ENCODE data around the gene EHD2.
"Not testable (repeated sequence)": the region's sequence is repeated elsewhere in the genome, so short reads cannot be mapped to it uniquely, and the experiment has no call there.

Gene EHD2

DNA sequence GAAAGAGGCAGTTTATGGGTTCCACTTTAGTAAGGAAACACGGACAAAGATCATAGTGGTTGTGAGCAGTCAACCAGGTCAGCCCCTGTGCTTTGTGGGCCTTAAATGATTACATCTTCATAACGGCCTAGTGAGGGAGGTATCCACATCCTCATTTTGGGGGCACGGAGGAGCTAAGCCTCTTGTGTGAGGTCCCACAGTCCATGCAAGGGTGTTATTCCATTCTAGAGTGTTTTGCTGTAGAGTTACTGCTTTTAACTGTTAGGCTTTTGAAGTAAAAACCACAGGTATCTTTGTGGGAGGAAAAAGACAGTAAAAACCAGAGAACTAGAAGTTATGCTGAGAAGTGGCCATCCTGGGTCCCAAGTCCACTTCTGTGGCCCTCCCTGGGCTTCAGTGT, 36.1 kb downstream of the EHD2 start:
- DNase-seq (ENCODE audit: low read depth in 2 of 2), result no peak

DNA sequence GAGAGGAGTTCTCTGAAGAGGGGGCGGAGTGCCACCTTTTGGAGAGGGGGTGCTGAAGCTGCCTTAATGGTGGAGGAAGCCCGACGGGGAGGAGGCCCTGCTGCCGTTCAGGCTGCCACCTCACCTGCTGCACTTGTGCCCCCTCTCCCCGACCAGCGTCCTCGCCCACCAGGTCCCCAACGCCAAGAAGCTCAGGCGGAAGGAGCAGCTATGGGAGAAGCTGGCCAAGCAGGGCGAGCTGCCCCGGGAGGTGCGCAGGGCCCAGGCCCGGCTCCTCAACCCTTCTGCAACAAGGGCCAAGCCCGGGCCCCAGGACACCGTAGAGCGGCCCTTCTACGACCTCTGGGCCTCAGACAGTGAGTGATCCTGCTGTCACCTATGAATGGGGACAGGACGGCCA, 37.5 kb downstream of the EHD2 start:
- DNase-seq (ENCODE audit: low read depth in 2 of 2), result no peak

- no peak for DNase-seq (ENCODE audit: low read depth in 2 of 2)
Observed at GRCh38 chr19:47752440-47753211, 39.4 kb downstream of the EHD2 start.

DNA sequence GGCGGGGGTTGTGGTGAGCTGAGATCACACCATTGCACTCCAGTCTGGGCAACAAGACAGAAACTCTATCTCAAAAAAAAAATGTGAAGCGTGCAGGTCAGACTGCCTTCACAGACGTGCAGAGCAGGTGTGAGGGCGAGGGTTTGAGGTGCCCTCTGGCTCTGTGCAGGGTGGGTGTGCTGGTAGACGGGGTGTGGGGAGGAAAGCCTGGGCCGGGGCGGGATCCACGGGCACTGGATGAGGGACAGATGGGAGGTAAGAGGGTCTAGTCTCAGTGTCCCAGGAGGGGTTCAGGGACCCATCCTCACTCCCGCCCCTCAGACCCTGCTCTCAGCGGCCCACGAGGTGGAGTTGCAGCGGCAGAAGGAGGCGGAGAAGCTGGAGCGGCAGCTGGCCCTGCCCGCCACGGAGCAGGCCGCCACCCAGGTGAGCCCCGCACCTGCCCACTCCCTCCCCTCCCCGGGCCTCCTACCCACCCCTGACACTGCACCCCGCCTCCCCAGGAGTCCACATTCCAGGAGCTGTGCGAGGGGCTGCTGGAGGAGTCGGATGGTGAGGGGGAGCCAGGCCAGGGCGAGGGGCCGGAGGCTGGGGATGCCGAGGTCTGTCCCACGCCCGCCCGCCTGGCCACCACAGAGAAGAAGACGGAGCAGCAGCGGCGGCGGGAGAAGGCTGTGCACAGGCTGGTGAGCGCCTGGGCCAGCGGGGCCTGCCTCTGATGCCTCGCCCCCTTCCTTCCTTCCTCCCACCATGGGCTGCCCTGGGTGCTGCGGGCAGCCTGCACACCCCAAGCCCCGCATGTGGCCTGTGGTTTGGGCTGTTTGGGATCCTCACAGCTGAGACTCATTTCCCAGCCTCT, 41.2 kb downstream of the EHD2 start:
- no peak for DNase-seq (ENCODE audit: low read depth in 2 of 2)

DNA sequence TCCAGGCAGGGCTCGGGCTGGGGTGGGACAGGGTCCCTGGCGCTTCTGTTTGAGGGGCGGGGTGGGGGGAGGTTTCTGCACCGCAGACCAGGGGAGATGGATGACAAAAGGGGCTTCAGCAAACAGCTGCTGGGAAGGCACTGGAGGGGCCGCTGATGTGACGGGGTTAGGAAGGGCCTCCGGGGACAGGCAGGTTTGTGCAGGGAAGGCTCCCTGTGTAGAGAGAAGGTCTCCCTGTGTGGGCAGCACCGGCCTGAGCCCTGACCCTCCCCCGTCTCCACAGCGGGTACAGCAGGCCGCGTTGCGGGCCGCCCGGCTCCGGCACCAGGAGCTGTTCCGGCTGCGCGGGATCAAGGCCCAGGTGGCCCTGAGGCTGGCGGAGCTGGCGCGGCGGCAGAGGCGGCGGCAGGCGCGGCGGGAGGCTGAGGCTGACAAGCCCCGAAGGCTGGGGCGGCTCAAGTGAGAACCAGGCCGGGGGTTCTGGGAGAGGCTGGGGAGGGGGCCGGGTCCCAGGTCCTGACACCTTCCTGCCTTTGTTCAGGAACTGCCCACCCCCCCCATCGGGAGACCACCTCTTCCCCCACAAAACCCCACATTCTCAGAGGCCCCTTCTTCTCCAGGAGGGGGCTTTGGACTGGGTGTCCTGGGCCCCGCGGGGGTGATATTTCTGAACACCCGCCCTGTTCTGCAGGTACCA, 42.0 kb downstream of the EHD2 start:
- DNase-seq (ENCODE audit: low read depth in 2 of 2), result no peak

DNA sequence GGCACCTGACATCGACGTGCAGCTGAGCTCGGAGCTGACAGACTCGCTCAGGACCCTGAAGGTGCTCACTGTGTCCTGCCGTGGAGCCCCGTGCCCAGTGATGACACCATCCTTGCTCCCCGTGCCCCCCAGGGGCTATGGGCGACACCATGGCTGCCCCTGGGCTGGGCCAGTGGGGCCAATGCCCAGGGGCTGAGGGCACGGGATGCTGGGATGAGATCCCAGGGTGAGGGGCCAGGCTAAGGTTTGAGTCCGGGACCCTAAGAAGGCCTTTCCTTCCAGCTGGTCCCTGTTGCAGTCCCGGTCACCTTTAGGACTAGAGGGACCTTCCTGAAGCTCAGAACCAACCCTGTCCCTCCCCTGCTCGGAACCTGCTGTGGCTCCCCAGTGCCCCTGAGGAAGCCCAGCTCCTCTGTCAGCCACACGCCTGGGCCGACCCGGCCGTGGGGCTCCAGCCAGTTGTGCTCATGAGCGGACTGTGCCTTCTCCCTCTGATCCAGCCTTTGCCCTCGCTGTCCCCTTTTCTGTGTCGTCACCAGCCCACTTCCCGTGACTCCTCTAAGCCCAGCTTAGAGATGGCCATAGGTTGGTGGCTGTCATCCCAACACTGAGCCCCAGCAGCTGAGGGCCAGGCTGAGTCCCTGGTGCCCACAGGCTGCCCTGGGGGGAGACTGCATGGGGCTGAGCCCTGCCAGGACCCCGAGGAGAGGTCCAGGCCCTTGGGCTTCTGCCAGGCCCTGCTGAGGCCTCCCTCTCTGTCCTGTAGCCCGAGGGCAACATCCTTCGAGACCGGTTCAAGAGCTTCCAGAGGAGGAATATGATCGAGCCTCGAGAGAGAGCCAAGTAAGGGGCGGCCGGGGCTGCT, 42.8 kb downstream of the EHD2 start:
- DNase-seq (ENCODE audit: low read depth in 2 of 2), result no peak

DNA sequence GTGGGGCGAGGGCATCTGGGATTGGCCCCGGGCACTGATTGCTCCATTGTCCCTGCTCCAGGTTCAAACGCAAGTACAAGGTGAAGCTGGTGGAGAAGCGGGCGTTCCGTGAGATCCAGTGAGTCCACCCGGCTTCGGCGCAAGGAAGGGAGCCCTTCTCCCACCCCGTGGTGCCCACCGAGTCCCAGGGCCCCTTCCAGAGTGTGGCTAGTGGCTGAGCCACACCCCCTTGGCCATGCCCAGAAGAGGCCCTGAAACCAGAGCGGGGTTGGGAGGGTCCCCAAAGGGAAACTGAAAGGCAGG, 43.4 kb downstream of the EHD2 start:
- no peak for DNase-seq (ENCODE audit: low read depth in 2 of 2)

- no peak for DNase-seq (ENCODE audit: low read depth in 2 of 2)
Observed at GRCh38 chr19:47756953-47757608, 43.9 kb downstream of the EHD2 start.

GRCh38 chr19:47757617-47758442, 44.6 kb downstream of the EHD2 start:
- DNase-seq (ENCODE audit: low read depth in 2 of 2), result no peak

DNA sequence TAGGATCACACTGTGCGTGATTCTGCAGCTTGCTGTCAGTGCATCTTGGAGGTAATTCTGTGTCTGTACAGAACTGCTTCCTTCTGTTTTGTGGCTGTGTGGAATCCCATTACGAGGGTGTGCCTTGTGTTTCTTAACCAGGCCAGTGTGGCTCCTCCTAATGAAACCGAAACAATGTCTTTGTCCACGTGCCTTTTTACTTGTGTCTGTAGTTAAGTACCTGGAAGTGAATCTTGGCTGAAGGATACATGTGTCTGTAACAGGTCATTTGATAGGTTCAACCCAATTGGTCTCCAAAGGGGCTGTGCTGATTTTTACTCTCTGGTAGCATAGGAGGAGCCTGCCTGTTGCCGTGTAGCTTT, 45.2 kb downstream of the EHD2 start:
- no peak for DNase-seq (ENCODE audit: low read depth in 2 of 2)

DNA sequence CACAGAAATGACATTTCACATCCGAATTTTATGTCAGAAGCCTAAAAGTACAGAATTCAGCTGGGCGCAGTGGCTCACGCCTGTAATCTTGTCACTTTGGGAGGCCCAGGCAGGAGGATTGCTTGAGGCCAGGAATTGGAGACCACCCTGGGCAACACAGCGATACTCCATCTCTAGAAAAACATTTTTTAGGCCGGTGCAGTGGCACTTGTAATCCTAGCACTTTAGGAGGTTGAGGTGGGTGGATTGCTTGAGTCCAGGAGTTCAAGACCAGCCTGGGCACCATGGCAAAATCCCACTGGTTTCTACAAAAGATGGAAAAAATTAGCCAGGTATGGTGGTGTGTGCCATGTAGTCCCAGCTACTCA, 47.4 kb downstream of the EHD2 start:
- no peak for DNase-seq (ENCODE audit: low read depth in 2 of 2)

- no peak for DNase-seq (ENCODE audit: low read depth in 2 of 2)
Observed at GRCh38 chr19:47761566-47761965, 48.3 kb downstream of the EHD2 start.

- no peak for DNase-seq (ENCODE audit: low read depth in 2 of 2)
Observed at GRCh38 chr19:47762151-47762550, 48.9 kb downstream of the EHD2 start.

DNA sequence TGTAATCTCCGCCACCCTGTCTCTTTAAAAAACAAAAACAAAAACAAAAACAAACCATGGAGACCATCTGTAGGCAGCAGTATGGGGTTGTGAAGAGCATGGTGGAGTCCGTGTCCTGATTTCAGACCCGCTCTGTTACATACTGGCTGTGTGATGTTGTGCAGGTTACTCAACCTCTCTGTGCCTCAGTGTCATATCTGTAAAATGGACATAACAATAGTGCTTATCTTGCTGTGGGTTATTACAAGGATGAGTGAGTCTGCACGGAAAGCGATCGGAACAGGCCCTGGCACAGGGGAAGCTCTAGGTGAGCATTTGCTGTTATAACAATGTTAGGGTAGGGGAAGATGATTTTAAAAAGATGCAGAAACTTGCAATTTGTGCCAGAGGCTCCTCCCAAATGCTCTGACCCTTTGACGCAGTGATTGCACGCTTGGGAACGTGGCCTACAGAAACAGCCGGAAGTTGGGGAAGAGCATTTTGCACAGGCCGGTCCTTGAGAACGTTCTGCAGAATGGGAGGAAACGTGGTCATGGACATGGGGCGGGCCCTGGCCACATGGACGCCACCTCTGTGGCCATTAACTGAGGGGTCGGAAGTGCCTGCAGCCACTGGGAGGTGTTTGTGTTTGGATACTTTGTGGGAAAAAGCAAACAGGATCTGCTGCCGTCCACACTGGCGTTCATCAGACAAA, 49.5 kb downstream of the EHD2 start:
- no peak for DNase-seq (ENCODE audit: low read depth in 2 of 2)

GRCh38 chr19:47764705-47765104, 51.5 kb downstream of the EHD2 start:
- not testable (repeated sequence) for DNase-seq (ENCODE audit: low read depth in 2 of 2)

DNA sequence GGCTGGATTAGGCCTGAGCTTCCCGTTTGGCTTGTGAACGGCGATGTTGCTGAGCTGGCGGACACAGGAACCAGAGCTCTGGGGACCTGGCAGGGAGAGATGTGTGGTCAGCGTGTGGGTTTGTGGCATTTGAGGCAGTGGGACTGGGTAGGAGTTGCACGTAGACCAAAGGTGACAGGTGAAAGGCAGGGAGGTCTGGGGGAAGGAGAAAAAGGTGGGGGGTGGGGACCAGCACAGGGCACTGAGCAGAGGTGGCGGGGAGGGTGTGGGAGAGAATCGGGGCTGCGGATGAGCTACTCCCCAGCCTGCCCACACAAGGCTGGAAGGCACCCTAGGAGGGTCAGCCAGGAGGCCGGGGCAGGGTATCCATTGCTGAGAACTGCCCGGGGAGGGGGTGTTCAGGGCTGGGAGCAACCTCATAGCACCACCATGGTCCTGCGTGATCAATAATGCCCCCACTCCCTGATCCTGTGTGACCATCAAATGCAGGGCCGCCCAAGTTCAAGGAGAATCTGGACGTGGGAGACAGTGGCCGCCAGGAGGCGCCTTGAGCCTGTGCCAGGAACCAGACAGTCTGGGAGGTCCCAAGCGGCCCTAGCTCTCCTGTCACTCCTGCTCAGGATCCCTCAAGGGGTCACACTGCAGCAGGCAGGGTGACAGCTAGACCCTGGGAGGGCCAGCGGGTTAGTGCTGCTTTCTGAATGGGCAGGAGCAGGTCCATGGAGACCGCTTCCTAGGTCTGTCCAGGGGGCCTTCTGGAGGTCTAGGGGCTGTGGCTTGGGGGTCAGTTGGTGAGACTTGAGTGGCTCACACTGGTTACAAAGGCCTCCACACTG, 52.5 kb downstream of the EHD2 start:
- DNase-seq (ENCODE audit: low read depth in 2 of 2), result no peak

DNA sequence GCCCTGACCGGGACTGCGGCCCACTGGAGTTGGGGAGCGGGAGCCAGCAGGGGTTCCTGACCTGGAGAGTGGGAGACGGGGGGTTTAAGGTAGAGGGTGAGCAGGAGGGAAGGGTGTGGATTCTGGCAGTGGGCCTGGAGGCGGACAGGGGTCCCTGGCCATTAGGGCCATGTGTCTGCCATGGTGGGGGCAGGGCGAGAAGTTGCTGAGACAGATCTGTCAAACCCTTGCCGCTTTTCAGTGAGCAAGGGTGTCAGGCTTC, 53.1 kb downstream of the EHD2 start:
- no peak for DNase-seq (ENCODE audit: low read depth in 2 of 2)

DNA sequence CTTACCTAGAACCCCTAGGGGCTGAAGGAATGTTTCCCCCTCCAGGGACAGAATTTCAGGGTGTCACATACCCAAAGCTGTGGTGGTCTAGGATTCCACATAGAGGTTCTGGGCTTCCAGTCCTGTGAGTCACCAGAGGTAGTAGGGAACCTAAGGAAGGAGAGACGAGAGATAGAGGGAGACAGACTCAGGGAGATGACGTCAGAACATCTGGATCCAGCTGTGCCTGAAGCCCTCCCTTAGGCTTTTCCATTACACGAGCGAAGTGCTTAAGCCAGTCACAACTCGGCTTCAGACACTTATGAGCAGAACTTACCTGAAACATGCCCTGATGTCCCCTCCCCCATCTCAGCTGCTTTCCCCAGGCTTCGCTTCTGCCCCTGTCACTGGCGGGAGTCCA, 53.4 kb downstream of the EHD2 start:
- no peak for DNase-seq (ENCODE audit: low read depth in 2 of 2)

DNA sequence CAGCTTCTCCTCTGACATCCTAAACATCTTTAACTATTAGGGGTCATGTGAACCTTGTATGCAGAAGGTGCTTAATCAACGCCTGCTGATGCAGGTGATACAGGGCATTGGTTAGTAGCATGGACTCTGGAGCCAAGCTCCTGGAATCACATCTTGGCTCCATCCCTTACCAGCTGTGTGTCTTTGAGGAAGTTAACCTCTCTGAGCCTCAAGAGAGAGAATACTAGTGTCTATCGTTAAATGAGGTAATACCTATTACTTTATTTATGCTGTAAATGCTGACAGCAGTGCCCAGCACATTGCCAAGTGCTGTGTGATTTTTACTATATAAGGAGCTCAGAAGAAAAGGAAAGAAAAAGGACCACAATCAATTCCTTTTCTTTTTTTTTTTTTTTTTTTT, 54.1 kb downstream of the EHD2 start:
- no peak for DNase-seq (ENCODE audit: low read depth in 2 of 2)
